ENCODE measurements around the gene DNASE2.
"Not testable (repeated sequence)": the region's sequence is repeated elsewhere in the genome, so short reads cannot be mapped to it uniquely, and the experiment has no call there.

Gene DNASE2

DNA sequence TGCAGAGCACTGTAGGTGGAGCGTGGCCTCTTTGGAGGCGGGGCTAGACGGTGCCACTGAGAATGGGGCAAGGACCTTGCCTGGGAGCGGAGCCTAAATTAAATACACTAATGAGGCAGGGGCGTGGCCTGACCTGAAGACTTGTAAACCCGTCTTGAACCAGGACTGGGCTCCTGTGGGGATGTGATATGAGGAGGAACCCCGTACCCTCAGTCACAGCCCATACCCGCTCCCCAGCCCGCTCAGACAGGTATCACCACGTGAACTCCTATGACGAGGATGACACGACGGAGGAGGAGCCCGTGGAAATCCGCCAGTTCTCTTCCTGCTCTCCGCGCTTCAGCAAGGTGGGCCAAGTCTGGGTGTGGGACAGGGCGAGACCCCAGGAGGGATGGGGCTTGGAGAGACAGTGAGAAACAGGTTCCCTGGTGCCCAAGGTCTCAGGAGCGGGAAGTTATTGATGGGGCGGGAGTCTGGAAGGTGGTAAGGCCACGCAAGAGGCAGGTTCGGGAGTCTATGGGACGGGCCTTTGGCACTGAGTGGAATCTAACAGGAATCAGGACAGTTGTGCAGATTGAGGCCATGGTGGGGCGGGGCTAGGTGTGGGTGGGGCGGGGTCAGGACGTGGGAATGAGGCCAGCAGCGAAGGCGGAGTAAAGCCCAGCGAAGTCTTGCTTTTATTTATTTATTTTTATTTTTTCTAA is 14.7 kb downstream of the DNASE2 start:
- no peak for FAIRE-seq
- no peak for DNase-seq (ENCODE audit: extremely low spot score, insufficient read length, low read depth)

DNA sequence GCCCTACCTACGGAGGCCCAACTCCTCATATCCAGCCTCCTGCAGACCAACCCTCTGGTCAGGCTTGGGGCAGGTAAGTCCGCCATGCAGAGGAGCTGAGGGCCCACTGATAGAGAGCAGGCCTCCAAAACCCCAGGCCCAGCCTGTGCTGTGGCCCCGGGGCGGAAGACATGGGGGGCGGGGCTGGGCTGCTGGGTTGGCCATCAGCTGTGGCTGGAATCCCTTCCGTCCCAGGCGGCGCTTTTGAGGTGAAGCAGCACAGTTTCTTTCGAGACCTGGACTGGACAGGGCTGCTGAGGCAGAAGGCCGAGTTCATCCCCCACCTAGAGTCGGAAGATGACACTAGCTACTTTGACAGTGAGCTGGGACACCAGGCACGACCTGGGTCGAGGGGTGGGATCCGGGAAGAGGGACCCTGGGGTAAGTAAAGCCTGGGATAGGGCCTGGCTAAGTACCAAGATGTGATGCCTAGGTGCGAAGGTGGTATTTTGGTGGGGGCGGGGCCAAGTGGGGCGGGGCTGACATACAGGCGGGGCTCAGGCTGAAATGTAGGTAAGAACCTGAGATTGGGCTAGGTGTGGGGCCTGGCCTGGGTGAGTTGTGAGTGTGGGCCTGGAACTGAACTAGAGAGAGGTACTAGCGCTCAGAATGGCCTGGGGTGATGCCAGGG is 15.4 kb downstream of the DNASE2 start:
- DNase-seq (ENCODE audit: extremely low spot score, insufficient read length, low read depth) (no peak), FAIRE-seq (no peak)

DNA sequence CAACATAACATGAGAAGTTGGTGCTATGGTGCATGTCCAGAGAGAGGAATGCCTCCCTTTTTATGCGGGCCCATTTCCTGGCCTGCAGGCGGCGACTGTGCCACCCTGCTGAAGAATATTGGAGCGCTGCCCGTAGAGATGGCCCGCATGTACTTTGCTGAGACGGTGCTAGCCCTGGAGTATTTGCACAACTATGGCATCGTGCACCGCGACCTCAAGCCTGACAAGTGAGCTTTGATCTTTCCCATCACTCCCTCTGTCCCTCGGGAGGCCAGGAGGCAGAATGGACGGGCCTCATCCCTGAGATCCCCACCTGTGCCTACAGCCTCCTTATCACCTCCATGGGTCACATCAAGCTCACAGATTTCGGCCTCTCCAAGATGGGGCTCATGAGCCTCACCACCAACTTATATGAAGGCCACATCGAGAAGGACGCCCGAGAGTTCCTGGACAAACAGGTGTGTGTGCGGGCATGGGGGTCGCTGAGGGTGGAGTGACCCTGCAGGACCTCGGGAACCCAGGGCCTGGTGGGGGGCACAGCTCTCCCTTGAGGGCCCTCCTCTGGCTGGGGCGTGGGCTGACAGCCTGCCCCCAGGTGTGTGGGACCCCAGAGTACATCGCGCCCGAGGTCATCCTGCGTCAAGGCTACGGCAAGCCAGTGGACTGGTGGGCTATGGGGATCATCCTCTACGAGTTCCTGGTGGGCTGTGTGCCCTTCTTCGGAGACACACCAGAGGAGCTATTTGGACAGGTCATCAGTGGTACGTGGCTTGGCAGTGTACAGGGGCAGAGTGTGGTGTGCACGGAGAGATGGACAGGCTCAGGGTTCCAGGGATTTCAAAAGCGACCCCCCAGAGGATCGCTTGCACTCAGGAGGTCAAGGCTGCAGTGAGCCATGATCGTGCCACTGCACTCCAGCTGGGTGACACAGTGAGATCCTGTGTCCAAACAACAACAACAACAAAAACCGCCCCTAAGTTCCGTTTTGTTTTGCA is 16.2 kb downstream of the DNASE2 start:
- DNase-seq (ENCODE audit: extremely low spot score, insufficient read length, low read depth) (no peak), FAIRE-seq (no peak)

DNA sequence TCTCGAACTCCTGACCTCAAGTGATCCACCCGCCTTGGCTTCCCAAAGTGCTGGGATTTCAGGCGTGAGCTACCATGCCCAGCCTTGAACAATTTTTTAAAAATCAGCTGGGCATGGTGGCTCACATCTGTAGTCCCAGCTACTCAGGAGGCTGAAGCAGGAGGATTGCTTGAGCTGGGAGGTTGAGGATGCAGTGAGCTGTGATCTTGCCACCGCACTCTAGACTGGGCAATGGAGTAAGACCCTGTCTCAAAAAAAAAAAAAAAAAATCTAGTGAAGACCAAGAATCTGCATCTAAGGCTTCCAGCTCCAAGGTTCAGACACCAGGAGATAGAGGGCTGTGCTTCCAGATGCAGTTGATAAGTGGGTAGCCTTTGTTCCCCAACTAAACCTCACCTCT is 17.1 kb downstream of the DNASE2 start:
- DNase-seq (ENCODE audit: extremely low spot score, insufficient read length, low read depth) (no peak), FAIRE-seq (no peak)

DNA sequence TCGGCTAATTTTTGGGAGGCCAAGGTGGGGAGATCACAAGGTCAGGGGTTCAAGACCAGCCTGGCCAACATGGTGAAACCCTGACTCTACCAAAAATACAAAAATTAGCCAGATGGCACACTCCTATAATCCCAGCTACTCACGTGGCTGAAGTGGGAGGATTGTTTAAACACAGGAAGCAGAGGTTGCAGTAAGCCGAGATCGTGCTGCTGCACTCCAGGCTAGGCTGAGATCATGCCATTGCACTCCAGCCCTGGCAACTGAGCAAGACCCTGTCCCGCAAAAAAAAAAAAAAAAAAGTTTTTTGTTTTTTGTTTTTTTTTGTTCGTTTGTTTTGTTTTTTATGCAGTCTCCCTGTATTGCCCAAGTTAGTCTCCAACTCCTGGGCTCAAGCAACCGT is 21.7 kb downstream of the DNASE2 start:
- FAIRE-seq, result no peak
- DNase-seq (ENCODE audit: extremely low spot score, insufficient read length, low read depth), result no peak

DNA sequence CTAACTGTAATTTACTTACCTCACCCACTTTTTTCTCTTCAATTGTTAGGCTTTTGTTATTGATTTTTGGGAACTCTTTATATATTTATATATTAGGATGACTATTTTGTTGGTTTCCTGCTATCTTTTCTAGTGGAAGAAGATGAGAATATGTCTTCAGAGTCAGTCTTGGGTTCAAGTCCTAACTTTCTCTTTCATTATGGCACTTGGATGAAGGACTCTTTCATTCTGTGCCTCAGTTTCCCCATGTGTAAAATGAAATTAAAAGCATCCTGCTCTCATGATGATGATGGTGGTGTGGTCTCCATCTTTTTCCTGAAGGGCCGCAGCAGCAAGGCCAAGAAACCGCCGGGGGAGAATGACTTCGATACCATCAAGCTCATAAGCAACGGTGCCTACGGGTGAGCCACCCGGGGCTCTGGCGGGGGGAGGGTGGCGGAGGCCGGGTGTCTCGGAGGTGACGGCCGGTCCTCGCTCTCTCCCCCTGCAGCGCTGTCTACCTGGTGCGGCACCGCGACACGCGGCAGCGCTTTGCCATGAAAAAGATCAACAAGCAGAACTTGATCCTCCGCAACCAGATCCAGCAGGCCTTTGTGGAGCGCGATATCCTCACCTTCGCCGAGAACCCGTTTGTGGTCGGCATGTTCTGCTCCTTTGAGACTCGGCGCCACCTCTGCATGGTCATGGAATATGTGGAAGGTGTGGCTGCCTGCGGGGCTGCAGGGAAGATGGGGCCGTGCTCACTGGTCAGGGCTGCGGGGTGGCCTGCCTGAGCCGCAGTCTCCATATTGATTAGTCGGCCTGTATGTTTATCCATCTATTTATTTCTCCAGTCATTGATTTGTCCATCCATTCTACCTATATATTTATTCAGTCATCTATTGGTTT is 23.0 kb downstream of the DNASE2 start:
- DNase-seq (ENCODE audit: extremely low spot score, insufficient read length, low read depth) (no peak), FAIRE-seq (no peak)

DNA sequence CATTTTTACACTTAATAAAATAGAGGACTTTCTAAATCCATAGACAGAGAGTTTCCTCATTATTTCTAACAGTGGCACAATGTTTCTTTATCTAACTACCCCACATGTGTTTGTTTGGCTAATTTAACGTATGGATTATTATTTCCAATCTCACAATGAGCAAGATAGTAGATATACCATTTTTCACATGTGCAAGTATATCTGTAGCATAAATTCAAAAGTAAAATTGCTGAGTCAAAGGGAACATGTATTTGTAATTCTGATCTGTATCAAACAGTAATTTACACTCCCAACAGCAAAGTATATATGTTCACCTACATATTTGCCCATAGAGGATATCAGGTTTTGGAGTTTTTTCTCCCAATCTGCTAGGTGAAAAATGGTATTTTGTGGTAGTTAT is 24.6 kb downstream of the DNASE2 start:
- FAIRE-seq, result no peak
- DNase-seq (ENCODE audit: extremely low spot score, insufficient read length, low read depth), result no peak

DNA sequence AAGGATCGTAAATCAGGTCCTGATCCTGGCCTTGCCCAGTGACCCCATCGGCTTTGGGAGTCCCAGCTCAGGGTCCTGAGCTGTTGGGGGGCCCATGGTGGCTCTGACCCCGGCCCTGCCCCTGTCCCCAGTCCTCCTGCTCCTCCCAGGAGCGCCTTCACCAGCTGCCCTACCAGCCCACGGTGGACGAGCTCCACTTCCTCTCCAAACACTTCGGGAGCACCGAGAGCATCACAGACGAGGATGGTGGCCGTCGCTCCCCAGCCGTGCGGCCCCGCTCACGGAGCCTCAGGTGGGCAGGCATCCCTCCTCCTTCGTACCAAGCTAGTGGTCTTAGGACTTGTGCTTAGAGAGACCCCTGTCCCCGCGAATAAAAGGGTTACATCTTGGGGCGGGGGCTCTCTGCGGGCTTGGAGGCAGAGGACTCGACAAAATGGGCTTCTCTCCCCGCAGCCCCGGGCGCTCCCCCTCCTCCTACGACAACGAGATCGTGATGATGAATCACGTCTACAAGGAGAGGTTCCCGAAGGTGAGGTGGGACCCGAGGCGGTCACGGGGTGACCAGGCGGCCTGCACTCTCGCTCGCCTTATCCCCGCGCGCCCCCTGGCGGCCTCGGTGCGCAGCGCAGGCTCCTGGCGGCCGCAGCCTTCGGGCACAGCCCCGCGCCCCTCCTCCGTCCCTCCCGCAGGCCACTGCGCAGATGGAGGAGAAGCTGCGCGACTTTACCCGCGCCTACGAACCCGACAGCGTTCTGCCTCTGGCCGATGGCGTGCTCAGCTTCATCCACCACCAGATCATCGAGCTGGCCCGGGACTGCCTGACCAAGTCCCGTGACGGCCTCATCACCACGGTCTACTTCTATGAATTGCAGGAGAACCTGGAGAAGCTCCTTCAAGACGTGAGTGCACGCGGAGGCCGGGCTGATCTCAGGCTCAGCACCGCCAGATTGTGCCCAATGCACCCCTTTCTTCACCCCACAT is 33.8 kb downstream of the DNASE2 start:
- FAIRE-seq, result peak; percentile 66
- DNase-seq (ENCODE audit: extremely low spot score, insufficient read length, low read depth), result peak; percentile 77

DNA sequence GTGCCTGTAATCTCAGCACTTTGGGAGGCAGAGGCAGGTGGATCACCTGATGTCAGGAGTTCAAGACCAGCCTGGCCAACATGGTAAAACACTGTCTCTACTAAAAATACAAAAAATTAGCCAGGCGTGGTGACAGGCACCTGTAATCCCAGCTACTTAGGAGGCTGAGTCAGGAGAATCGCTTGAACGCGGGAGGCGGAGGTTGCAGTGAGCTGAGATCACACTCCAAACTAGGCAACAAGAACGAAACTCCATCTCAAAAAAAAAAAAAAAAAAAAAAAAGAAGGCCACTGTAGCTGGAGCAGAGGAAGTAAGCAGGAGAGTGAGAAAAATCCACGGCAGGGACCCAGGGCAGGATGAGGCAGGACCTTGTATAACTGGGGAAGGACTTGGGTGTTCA is 34.6 kb downstream of the DNASE2 start:
- not testable (repeated sequence) for FAIRE-seq

DNA sequence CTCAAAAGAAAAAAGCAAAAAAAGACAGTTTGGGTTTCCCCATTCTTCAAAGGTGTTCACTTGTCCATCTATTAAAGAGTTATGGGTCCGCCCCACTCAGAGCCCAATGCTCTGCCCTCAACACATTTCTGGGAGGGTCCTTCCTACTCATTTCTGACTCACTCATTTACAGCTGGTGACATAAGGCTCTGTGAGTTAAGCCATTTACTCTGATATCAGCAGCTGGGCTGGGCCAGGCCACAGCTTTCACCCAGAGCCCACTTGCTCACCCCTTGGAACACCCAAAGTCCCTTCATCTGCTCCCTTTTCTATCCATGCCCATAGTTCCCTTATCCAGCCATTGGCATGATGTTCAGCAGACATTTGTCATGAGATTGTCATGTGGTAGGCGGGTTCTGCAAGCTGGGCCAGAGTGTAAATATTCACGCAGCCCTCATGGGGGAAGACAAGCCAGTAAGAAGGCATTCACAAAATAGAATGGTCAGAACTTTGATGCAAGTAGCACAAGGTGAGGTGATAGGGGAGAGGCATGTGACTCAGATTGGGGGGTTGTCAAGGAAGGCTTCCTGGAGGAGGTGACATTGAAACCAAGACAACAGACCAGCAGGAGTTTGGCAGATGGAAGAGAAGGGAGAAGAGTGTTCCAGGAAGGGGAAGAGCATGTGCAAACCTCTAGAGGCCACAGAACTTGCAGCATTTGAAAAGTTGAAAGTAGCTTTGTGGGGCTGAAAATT is 37.1 kb downstream of the DNASE2 start:
- DNase-seq (ENCODE audit: extremely low spot score, insufficient read length, low read depth) (no peak), FAIRE-seq (no peak)

More for the DNA sequence above, 34.6 kb downstream of the DNASE2 start:
- not testable (repeated sequence) for DNase-seq (ENCODE audit: extremely low spot score, insufficient read length, low read depth)

DNA sequence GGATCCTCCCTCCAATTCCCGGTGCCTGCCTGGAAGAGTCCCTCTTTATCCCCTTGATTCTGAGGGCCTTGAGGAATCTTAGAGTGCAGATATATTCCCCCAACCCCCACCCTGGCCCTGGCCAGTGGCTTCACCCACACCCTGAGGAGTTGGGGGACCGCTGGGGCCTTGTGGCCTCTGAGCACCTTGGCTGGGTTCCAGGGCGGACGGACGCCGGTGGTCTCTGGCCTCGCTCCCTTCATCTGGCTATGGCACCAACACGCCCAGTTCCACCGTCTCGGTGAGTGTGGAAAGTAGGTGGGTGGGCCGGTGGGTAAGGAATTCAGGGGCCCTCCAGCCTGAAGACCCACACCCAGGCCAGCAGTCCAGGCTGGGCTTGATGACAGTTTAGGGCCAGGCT is 37.9 kb downstream of the DNASE2 start:
- DNase-seq (ENCODE audit: extremely low spot score, insufficient read length, low read depth), result no peak
- FAIRE-seq, result no peak

DNA sequence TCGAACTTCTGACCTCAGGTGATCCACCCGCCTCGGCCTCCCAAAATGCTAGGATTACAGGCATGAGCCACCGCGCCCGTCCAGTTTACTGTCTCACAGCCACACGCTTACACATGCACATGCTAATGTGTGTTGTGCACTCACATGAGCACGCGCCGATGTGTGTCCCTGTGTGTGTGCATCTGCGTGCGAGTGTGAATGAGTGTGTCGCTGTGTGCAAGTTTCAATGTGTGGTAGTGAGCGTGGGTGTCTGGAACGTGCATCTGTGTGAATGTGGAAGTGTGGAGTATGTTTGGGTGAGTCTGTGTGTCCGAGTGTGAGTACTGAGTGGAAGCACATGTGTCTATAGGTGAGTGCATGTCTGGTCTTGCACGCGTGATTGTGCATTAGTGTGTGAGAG is 38.7 kb downstream of the DNASE2 start:
- FAIRE-seq, result no peak

DNA sequence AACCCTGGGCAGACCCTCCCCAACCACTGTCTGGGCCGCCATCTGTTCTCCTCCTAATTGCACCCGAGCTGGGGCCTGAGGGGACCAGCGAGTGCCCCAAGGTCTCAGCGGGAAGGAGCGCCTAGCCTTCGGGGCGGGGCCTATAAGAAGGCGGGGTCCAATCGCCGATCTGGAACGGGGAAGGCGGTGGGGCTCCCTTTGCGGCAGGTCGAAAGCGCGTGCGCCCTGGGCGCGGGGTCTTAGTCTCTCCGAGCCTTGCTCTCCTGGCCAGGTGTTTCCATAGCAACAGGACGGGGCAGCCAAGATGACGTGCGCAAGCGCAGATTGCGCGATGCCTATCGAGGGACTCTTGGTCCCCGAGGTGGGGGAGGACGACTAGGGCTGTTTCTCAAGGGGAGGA is 40.2 kb downstream of the DNASE2 start:
- DNase-seq (ENCODE audit: extremely low spot score, insufficient read length, low read depth), result no peak
- no peak for FAIRE-seq

More for the DNA sequence above, 38.7 kb downstream of the DNASE2 start:
- no peak for DNase-seq (ENCODE audit: extremely low spot score, insufficient read length, low read depth)

DNA sequence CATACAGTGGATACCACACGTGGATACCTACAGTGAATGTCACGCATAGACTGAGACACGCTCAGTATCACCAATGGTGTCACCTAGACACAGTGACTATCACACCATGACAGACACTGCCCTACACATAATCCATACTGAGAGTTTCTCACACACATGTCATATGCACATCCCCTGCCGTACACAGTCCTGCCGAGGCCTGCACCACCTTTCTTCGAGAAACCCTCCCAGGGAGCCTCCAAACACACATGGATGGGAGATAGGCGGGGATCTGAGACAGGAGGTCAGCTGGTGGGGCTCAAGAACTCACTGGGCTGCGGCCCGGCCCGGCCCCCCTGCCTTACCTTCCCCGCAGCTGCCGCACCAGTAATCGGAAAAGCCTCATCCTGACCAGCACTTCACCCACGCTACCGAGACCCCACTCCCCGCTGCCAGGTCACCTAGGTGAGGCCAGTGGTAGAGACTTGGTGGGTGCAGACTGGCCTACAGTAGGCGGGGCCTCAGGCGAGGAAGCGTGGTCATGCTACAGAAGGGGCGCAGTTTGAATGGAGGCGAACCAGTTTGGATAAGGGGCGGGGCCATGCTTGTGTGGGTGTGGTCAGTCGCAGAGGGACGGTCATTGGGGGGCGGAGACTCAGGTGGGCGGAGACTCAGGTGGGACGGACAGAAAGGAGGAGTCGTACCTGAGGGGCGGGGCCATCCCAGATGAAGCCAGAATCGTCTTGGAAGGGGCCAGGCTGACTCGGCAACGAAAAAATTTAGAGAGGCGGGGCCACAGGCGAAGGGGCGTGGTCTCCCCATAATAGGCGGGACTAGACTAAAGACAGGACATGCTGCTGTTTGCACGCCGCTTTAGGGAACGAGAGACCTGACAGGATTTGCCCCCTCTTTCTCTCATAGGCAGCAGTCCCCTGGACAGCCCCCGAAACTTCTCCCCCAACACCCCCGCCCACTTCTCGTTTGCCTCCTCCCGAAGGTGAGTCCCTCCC is 40.9 kb downstream of the DNASE2 start:
- FAIRE-seq (peak; percentile 50), DNase-seq (ENCODE audit: extremely low spot score, insufficient read length, low read depth) (no peak)

DNA sequence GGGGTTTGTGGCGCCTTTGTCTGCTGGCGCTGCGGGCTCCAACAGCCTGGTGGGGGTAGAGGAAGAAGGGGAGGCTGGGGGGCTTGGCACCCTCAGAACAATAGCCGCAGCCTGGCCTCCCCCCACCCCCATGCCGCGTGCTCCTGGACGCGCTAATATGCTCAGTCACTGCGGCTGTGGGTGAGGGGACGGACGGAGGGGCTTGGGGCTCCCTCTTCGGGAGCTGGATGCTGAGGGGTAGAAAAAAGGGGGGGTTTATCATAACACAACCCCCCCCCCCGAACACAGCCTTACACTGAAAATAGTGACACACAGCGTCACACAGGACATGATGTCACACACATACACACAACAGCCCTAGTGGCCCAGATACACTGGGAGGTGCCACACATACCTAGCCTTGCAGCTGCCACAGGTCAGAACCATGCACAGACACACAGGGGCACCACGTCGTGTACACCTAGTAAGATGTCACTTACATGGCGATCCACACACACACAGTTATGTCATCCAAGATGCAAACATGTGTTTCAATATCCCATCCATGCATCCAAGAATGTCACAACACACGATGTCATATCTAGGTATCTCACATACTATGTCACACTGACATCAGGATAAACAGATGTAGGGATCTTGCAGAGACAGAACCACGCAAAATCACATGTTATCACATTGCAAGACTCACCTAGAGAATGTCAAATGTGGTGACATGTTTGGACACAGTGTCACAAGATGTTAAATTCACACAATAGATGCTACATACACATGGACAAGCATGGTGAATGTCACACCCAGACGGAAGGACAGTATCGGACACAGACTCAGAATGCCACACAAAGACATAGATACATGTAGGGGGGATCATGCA is 42.1 kb downstream of the DNASE2 start:
- DNase-seq (ENCODE audit: extremely low spot score, insufficient read length, low read depth) (no peak), FAIRE-seq (no peak)
